IPS-NIHi7 (cell line): ENCODE results near the gene TMEM59.
"Not testable (repeated sequence)": the region's sequence is repeated elsewhere in the genome, so short reads cannot be mapped to it uniquely, and the experiment has no call there.

Experiments
- DNase-seq: peaks from one replicate; pipeline ENCODE4 v3.0.0; 2012; ENCODE audit warnings: mixed read lengths; ENCODE audit errors: extremely low spot score

Gene TMEM59

DNA sequence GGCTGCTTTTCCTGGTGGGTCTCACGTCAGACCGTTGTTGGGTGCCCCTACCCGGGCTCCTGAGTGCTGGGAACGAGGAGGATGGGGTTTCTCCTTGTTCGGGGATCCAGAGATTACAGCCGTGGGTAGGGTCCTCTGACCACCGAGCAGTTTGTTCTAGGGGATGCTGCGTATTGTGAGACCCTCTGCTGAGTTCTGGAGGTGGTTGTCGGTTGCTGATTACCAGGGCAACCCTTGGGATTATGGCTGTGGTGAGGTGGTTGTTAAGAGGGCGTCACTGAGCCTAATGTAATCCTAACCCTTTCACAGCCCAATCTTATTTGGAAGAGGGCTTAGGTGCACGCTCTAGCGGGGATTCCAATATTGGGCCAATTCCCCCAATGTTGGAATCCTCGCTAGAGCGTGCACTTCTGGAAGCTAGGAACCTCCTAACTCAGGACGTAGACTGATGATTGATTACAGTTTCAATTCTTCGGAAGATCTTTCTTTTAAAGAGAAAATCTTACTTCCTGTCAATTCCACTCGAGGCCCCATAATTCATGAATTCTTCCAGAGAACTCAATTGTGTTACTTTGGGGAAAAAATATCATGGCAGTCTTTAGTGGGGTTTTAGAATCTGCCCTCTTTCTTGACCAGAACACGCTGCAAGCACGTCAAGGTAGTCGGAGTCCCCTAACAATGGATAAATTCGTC, 887 bp upstream of the TMEM59 start:
- DNase-seq, result no peak

DNA sequence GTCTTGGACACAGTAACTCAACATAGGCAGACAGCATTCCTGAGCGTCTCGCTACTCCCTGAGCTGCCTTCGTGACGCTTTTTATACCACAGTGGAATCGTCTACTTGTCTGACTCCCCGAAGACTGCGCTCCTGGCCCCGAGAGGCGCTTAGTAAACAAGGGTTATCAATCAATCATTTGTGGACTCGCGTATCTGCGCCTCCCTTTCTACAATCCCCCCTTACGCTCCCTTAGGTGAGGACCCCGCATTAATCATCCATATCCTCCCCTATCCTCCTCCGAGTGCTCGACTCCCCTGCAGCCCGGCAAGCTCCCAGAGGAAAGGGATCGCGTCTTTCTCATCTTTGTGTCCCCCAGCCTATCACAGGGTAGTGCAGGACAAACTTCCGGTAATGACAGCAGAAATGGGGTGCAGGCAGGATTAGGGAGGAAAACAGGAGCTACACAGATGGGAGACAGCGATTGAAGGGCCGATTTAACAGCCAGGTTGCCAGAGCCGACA, 522 bp downstream of the TMEM59 start:
- DNase-seq, result peak; percentile 28

DNA sequence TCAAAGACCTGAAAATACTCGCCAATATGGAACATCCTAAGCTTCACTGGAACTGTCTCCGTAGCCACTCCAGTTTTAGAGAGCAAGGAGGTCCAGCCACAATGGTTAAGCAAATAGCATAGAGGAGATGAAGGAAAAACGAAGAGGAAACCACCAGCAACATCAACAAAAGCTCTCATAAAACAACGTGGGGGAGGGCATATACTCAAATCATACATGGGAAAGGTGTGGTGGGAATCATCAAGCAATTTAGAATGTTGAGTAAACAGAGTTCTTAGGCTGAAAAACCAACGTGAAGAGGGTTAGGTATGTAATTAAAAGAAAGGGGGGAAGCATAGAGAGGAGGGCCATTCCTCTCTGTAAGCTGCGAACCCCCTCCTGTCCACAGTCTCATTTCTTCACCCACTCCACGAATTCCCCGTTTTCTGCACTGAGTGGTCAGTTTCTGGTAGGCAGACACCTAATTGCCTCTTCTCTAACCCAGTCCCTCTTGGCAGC, 1.0 kb downstream of the TMEM59 start:
- no peak for DNase-seq

- DNase-seq, result not testable (repeated sequence)
These were observed 2.6 kb downstream of the TMEM59 start for GRCh38 chr1:54050435-54050834.

DNA sequence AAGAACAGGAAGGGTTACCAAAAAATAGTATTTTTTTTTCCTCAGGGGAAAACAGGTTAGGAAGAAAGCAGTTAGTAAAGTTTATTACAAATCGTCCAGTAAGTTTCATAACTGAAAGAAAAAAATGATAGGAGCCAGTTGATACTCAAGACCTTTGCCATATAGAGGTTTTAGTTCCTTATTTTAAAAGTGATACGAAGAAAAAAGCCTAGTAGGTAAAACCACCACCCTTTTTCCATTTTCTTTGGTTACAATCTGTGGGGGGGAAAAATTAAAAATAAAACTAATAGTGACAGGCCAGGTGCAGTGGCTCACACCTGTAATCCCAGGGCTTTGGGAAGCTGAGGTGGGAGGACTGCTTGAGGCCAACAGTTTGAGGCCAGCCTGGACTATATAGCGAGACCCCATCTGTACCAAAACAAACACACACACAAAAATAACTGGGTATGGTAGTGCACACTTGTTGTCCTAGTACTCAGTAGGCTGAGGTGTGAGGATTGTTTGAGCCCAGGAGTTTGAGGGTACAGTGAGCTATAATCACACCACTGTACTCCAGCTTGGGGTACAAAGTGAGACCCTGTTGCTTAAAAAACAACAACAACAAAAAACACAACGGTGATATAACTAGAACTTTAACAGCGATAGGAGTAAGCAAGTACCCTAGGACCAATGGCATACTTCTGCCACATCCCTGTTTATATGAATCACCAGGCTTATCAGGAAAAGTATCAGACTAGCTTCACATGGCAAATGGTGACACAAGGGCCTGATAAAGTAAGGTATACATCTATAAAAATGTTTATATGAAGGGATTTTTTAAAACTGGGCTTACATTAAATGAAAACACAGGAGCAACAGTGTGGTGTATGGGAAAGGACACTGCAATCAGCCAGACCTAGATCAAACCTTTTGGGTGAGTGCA, 5.4 kb downstream of the TMEM59 start:
- DNase-seq, result no peak

GRCh38 chr1:54046671-54047383, 6.2 kb downstream of the TMEM59 start:
- DNase-seq, result no peak

GRCh38 chr1:54045496-54045895, 7.5 kb downstream of the TMEM59 start:
- no peak for DNase-seq

- DNase-seq, result no peak
These were observed 11.2 kb downstream of the TMEM59 start for GRCh38 chr1:54041806-54042205.

- DNase-seq, result no peak
These were observed 15.5 kb downstream of the TMEM59 start for GRCh38 chr1:54037476-54037875.

DNA sequence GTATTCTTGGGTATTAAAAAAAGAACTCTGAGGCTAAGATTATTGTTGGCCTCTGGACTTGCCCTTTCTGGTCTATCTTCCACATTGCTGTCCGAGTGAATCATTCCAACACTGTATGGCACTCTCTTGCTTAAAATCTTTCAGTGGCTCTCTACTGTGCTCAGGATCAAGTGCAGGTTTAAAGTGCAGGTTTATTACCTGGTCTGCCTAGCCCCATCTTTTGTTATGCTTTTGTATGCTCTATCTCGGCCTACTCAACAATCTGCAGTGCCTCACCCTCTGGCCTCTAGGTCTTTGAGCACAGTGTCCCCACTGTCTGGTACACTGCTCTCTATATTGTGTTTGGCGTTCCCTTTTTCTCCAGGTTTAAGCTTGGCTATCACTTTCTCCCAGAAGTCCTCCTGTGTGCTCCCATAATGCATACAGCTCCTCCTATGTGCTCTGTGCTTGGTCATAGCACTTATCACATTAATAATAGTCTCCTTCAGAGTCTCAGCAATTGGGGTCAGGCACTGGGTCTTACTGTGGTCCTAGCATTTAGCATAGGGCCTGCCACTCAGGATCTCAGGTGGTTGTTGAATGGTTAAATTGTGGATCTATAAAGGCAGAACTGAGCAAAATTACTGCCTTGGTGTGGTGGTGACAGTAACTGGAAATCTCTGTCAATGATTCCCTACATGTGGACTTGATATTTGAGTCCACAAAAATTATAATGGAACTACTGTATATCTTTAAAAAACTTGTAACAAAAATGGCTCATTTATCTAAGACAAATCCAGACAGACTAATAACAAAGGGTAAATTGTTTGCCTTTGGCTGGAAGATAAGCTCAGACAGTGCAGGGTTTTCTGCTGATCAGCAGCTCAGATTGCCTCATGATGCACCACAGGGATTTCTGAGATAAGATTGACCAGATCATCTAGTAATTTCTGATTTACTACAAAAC, 24.4 kb downstream of the TMEM59 start:
- no peak for DNase-seq

DNA sequence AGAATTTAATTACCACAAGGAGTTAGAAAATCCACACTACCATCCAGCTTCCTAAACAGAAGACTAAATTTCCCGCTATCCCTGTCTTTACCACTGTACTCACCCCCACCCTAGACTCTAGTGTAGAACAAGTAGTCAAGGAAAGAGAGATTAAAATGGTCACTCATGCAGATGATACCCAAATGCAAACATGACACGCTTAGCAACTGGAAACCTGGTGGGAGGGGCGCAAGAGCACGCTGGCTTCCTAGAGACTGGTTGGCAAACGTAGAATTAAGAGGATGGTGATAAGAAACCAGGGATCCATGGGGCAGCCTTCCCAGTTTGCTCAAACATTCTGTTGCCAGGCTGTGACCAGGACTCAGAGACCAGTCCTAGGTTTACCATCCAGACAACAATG, 25.2 kb downstream of the TMEM59 start:
- peak; percentile 16 for DNase-seq

DNA sequence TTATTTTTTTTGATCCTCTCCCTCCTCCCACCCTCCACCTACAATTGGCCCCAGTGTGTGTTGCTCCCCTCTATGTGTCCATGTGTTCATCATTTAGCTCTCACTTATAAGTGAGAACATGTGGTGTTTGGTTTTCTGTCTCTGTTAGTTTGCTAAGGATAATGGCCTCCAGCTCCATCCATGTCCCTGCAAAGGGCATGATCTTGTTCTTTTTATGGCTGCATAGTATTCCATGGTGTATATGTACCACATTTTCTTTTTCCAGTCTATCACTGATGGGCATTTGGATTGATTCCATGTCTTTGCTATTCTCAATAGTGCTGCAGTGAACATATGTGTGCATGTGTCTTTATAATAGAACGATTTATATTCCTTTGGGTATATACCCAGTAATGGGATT, 28.2 kb downstream of the TMEM59 start:
- not testable (repeated sequence) for DNase-seq

DNA sequence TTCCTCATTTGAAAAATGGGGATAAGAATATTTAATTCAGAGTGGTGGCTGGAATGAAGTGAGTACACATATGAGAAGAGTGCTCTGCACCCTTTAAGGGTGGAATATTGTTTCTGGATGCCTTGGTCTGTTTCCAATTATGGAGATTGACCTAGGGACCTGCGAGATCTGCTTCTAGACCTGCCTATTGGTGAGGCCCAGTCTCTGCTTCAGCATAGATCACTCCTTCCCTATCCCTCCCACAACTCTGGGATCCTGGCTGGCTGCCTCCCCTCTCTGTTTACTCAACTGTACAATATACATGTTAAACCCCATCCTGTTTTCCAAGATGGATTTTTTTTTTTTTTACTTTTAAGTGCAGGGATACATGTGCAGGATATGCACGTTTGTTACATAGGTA, 28.6 kb downstream of the TMEM59 start:
- no peak for DNase-seq

DNA sequence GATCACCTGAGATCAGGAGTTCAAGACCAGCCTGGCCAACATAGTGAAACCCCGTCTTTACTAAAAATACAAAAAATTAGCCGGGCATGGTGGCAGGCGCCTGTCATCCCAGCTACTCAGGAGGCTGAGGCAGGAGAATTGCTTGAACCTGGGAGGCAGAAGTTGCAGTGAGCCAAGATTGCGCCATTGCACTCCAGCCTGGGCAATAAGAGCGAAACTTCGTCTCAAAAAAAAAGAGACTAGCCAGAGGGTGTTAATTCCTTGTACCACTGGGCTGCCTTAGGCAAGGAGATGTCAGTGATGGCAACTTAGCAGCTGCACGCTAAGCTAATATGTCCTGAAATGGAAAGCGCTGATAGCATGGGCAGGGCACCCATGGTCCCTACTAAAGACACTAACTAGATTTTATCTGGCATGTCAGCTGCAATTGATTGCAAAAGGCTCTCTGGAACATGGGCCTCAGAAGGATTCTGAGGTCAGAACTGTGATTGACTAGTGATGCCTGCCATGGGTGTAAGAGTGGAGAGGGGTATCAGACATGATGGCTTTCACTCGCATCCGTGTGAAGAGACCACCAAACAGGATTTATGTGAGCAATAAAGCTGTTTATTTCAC, 33.3 kb downstream of the TMEM59 start:
- not testable (repeated sequence) for DNase-seq

DNA sequence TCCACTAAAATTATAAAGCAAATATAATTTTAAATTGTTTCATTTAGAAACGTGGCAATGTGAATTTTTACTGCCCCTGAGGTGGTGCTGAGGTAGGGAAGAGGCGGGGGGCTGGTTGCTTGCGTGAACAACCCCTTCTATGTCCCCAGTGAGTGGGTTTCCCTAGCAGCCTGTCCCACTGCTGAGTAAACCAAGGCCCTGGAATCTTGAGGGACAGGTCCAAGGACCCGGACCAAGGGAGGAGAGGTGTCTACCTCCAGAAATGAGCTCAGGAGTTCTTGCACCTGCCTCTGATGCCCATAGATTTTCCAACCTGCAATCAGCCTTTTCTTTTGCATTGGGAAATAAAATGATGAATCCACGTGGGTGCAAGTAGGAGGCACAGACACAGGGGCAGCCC, 34.4 kb downstream of the TMEM59 start:
- DNase-seq, result no peak

GRCh38 chr1:54017979-54018378, 35.0 kb downstream of the TMEM59 start, which contains the start of gene LDLRAD1:
Gene LDLRAD1, minus strand, starts transcription at chr1:54018186. Its CDS starts 74 bp downstream, at chr1:54018112.
- DNase-seq, result peak; percentile 43

GRCh38 chr1:54016343-54017282, 36.4 kb downstream of the TMEM59 start:
- DNase-seq, result peak; percentile 66

DNA sequence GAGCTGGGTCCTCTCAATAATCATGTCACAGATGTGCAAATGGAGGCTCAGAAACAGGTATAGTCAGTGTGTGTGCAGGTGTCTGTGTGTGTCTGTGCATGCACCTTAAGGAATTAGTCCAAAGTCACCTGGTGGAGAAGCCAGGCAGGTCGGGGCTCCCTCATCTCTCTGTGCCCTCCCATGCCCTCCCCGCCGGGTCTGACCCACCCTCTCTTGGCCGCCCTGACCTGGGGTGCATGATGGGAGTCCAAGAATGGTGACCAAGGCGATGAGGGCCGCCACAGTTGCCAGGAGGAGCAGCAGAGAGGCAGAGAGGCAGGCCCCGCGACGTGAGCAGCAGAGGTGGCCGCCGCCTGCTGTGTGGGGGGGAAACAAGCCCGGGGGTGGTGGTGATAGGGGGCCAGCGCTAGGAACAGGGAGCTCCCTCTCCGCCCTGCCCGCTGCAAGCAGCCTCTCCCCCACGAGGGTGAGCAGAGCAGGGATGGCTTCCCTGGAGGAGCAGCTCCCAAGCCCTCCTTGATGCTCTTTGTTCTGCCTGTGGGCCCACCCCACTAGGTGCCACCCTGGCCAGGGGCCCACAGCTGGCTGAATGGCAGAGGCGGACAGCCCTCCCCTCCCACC, 38.9 kb downstream of the TMEM59 start:
- peak; percentile 17 for DNase-seq
